K562 (cell line): ENCODE measurements around the gene TMEM179. TPM values are rescaled to one million over a fixed set of nuclear protein-coding genes. Genes with fewer than 3 reads are reported as not detected.

Experiments used
- ATAC-seq: fragments of 200-7000 bp; cut with Tn5 transposase; 3 replicates; pipeline ENCODE4 v1.9.1; 2020; ENCODE audit warnings: moderate library complexity
- BruUV-seq: library from RNA; stranded (reverse); fragments of 400-500 nt; replicated peaks from 2 replicates; lab custom pipeline; 2021; lab: Mats Ljungman, UMichigan
- CTCF ChIA-PET: fragments of 300-600 bp; formaldehyde crosslinking; extraction: SDS; loops from one replicate; lab custom pipeline; 2021; ENCODE audit warnings: low intra/inter-chr PET ratio; lab: Yijun Ruan, JAX
- POLR2A ChIA-PET: fragments of 300-600, 350-650 bp; sonication (Branson Sonifier 250); formaldehyde crosslinking; extraction: SDS; loops from one replicate; lab custom pipeline; 2021; ENCODE audit warnings: antibody characterized with exemption, inconsistent platforms; lab: Yijun Ruan, JAX
- DNase-seq, 4 experiments: peaks; one replicate each; pipeline versions ENCODE4 v3.0.0 to v3.0.0-alpha.2; 2011 to 2018; ENCODE audit warnings: low spot score in 3 of 4, mixed read lengths in 3 of 4; ENCODE audit errors: extremely low read depth in 1 of 4
- FAIRE-seq: peaks from 2 replicates; lab custom pipeline; 2011; peaks lifted over from hg19 to GRCh38; lab: Jason Lieb, UNC
- H2AFZ ChIP-seq: 2 replicates; pipeline ENCODE4 v1.6.0; 2011; ENCODE audit warnings: low read depth, low read length, control low read depth, inconsistent platforms
- H3K27ac ChIP-seq: fragments of 200-600 bp; 3 replicates; pipeline ENCODE4 v1.8.0; 2011; ENCODE audit warnings: low read depth, mild to moderate bottlenecking, control low read depth, inconsistent platforms, low read length, moderate library complexity, mixed read lengths; ENCODE audit errors: extremely low read depth
- H3K27me3 ChIP-seq, 2 experiments: fragments of 300-600 bp in 1 of 2; 2 replicates in 1 of 2; 3 replicates in 1 of 2; pipeline versions ENCODE4 v1.6.0 to v1.8.0; 2011; ENCODE audit warnings: inconsistent platforms in 2 of 2, low read length in 2 of 2, mild to moderate bottlenecking in 1 of 2, mixed read lengths in 1 of 2, moderate library complexity in 1 of 2; ENCODE audit not compliant: control insufficient read depth in 2 of 2, insufficient read depth in 2 of 2
- H3K36me3 ChIP-seq: fragments of 300-600 bp; 3 replicates; pipeline ENCODE4 v1.8.0; 2011; ENCODE audit warnings: mild to moderate bottlenecking, low read length, inconsistent platforms; ENCODE audit not compliant: control insufficient read depth, insufficient read depth
- H3K4me1 ChIP-seq, 2 experiments: fragments of 200-600 bp in 1 of 2; replicated peaks in 1 of 2; 2 replicates in 1 of 2; 3 replicates in 1 of 2; pipeline versions ENCODE4 v1.5.1 to v1.8.0; 2011; ENCODE audit warnings: inconsistent platforms in 2 of 2, low read length in 2 of 2, mild to moderate bottlenecking in 1 of 2, mixed read lengths in 1 of 2, moderate library complexity in 1 of 2; ENCODE audit not compliant: control insufficient read depth in 2 of 2, insufficient read depth in 2 of 2
- H3K4me2 ChIP-seq: 2 replicates; pipeline ENCODE4 v1.6.1; 2011; ENCODE audit warnings: low read length, control low read depth, inconsistent platforms, mixed read lengths; ENCODE audit not compliant: insufficient read depth
- H3K4me3 ChIP-seq: fragments of 200-600 bp; sonication (generic), shearing (Covaris generic); 2 replicates; pipeline ENCODE4 v1.5.1; 2016; ENCODE audit warnings: control low read depth, inconsistent platforms
- H3K79me2 ChIP-seq: fragments of 200-600 bp; 3 replicates; pipeline ENCODE4 v1.8.0; 2011; ENCODE audit warnings: low read length, inconsistent platforms; ENCODE audit not compliant: control insufficient read depth, insufficient read depth
- H3K9ac ChIP-seq, 2 experiments: 2 replicates each; pipeline versions ENCODE4 v1.6.0 to v1.6.1; 2011; ENCODE audit warnings: low read depth in 2 of 2, low read length in 2 of 2, control low read depth in 1 of 2, inconsistent platforms in 1 of 2, mild to moderate bottlenecking in 1 of 2, mixed read lengths in 1 of 2; ENCODE audit not compliant: insufficient read depth in 1 of 2
- H3K9me1 ChIP-seq: one replicate; pipeline ENCODE4 v1.6.0; 2011; ENCODE audit warnings: inconsistent platforms, mild to moderate bottlenecking, low read length, moderate library complexity; ENCODE audit not compliant: control insufficient read depth, insufficient read depth
- H3K9me3 ChIP-seq: replicated peaks from 2 replicates; pipeline ENCODE4 v1.5.1; 2011; ENCODE audit warnings: low read depth, low read length, inconsistent platforms; ENCODE audit not compliant: control insufficient read depth, insufficient read depth
- H4K20me1 ChIP-seq: replicated peaks from 2 replicates; pipeline ENCODE4 v1.6.1; 2011; ENCODE audit warnings: low read length, inconsistent platforms, mixed read lengths; ENCODE audit not compliant: control insufficient read depth, insufficient read depth
- CEBPZ ChIP-seq: fragments of 150-350 bp; IDR thresholded peaks from 2 replicates; pipeline ENCODE4 v1.6.1; 2014; ENCODE audit warnings: low read depth, mild to moderate bottlenecking, low read length, borderline replicate concordance
- CHCHD3 ChIP-seq: fragments of 250-450 bp; sonication (Bioruptor Pico); IDR thresholded peaks from 2 replicates; pipeline ENCODE4 v2.1.2; 2022; ENCODE audit warnings: mild to moderate bottlenecking
- KHSRP ChIP-seq: fragments of 450-650 bp; IDR thresholded peaks from 2 replicates; pipeline ENCODE4 v1.6.1; 2017
- NR4A1 ChIP-seq, 2 experiments: fragments of 250-450 bp in 1 of 2; fragments of 450-650 bp in 1 of 2; sonication (Bioruptor Pico) in 1 of 2; IDR thresholded peaks; 2 replicates each; pipeline versions ENCODE4 v1.4.0 to v1.6.1; 2016 to 2020; ENCODE audit warnings: mild to moderate bottlenecking in 2 of 2, missing compliant biosample characterization in 1 of 2, missing genetic modification characterization in 1 of 2, moderate library complexity in 1 of 2
- WGBS: fragments of 100-300 bp; shearing (Covaris generic); methylation state at CpG from one replicate; pipeline ENCODE4 v1.1.6; 2016; ENCODE audit warnings: low coverage, mixed read lengths; ENCODE audit not compliant: insufficient coverage; ENCODE audit errors: missing lambda C conversion rate; 5-methylcytosine and 5-hydroxymethylcytosine counted together
- in situ Hi-C: fragments of 300-500 bp; cut with MboI; formaldehyde crosslinking; loops from 4 replicates; pipeline ENCODE4 v1.15.0; 2018; ENCODE audit warnings: inconsistent platforms, mixed read lengths
- intact Hi-C: fragments of 100-400 bp; cut with micrococcal nuclease; formaldehyde crosslinking; loops from 2 replicates; pipeline ENCODE4 v1.14.2; 2022
- polyA plus RNA-seq, 8 experiments: library from polyadenylated mRNA; depleted of rRNA in 4 of 8; stranded (reverse) in 5 of 8; unstranded in 3 of 8; fragments of >200 nt; fragmentation: Nextera tagmentation in 2 of 8; fragmentation: Illumina TruSeq in 1 of 8; extraction: Ambion mirVana in 2 of 8; extraction: Trizol in 1 of 8; gene quantifications; 2 replicates each; pipeline versions ENCODE4 v1.2.1 to v1.2.3, GENCODE V29; 2011 to 2014; ENCODE audit warnings: inconsistent platforms in 1 of 8, missing spikeins in 1 of 8
- total RNA-seq, 7 experiments: library from RNA; depleted of rRNA in 6 of 7; stranded (reverse); fragments of >200 nt in 6 of 7; fragmentation: Illumina TruSeq in 2 of 7; extraction: Trizol in 2 of 7; gene quantifications; 2 replicates each; pipeline versions ENCODE4 v1.2.1 to v1.2.3, GENCODE V29; 2011 to 2021; ENCODE audit warnings: low replicate concordance in 1 of 7

Gene TMEM179
- total and polyA plus RNA-seq, 9 of the 15 experiments (the other 6 are each of a cell fraction or from before 2014, with no cell fraction given), result not detected

- no peak for TF ChIP-seq CEBPZ
Measured at GRCh38 chr14:104559804-104560585, 44.6 kb downstream of the TMEM179 start (continued).

- Histone ChIP-seq H3K27ac (no peak overlapping the region), H3K9ac (no peak overlapping the region; a peak in 1 of 4 replicates), H3K4me3 (no peak overlapping the region), H3K36me3 (no peaks in the 10 kb centered on the region), H2AFZ (no peak overlapping the region)
- intact Hi-C loops, result no loop called here
- 0% methylated on average over 11 of the region's 15 CpGs for WGBS
- POLR2A ChIA-PET, result interaction anchor here (1.4 kb wide), 1 partner anchor 12 kb away, joined by 5 read pairs; no protein-coding TSS in a partner anchor
- no peak for FAIRE-seq
- no peak for TF ChIP-seq NR4A1 (CRISPR knock-in tag; IDR thresholded peaks at IDR 0.05)
- TF ChIP-seq NR4A1 (tag; IDR thresholded peaks at IDR 0.05), result no peak
- no peak for TF ChIP-seq CHCHD3 (CRISPR knock-in tag)
- TF ChIP-seq KHSRP, result no peak
- TF ChIP-seq, all 486 proteins: peak for 0
- BruUV-seq, result no TSS peak
- DNase-seq (no peak), ATAC-seq (no peak)
- no peak overlapping the region for H3K4me2 ChIP-seq
- in situ Hi-C loops, result no loop called here
- H3K4me1 ChIP-seq, result peaks cover 0 to 12% of the 10 kb centered on the region in 2 experiments; a peak in 2 of 5 replicates
- peaks cover 0 to 13% of the 10 kb centered on the region in 2 experiments; a peak in 1 of 5 replicates for H3K27me3 ChIP-seq
- no peaks in the 10 kb centered on the region for H3K79me2 ChIP-seq
- no peaks in the 10 kb centered on the region for H3K9me1 ChIP-seq
- H3K9me3 ChIP-seq, result no peaks in the 10 kb centered on the region
- CTCF ChIA-PET, result no interaction called here
- H4K20me1 ChIP-seq, result no peaks in the 10 kb centered on the region
Measured at GRCh38 chr14:104559028-104559803, 45.4 kb downstream of the TMEM179 start.
